ENCODE results near the gene ACYP1.

DNA sequence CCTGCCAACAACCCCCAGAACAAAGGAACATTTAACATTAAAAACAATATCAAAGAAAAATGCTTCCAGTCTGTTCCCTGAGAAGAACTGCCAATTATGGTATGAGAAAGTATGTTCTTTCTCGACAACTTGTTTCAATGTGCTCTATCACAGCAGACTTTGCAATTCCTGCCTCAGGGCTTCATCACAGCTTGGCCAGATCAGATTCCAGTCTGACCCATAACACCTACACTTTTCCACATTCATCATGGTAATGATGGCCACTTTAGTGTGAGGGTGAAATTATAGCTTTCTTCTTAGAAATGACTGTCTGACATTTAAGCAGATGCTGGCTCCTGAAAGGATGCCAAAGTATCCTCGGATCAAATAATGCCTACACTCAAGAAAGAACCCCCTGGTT, 46.1 kb upstream of the ACYP1 start:
- TF ChIP-seq, protein P1, sequence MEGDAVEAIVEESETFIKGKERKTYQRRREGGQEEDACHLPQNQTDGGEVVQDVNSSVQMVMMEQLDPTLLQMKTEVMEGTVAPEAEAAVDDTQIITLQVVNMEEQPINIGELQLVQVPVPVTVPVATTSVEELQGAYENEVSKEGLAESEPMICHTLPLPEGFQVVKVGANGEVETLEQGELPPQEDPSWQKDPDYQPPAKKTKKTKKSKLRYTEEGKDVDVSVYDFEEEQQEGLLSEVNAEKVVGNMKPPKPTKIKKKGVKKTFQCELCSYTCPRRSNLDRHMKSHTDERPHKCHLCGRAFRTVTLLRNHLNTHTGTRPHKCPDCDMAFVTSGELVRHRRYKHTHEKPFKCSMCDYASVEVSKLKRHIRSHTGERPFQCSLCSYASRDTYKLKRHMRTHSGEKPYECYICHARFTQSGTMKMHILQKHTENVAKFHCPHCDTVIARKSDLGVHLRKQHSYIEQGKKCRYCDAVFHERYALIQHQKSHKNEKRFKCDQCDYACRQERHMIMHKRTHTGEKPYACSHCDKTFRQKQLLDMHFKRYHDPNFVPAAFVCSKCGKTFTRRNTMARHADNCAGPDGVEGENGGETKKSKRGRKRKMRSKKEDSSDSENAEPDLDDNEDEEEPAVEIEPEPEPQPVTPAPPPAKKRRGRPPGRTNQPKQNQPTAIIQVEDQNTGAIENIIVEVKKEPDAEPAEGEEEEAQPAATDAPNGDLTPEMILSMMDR (IDR thresholded peaks at IDR 0.05) = no peak
- TF ChIP-seq POLR2A (IDR thresholded peaks at IDR 0.05) (no peak), EP300 (IDR thresholded peaks at IDR 0.05) (no peak)

Data from tibial nerve (tissue), 4 donors.